SHP77 treated with DMSO at 0.1 percent for 48 hours (cell line): ENCODE results near the gene ZNF512B.
"Not testable (repeated sequence)": the region's sequence is repeated elsewhere in the genome, so short reads cannot be mapped to it uniquely, and the experiment has no call there.

Experiments used
- DNase-seq: peaks from one replicate; lab custom pipeline; 2025; lab: John Stamatoyannopoulos, UW

The ZNF512B gene

DNA sequence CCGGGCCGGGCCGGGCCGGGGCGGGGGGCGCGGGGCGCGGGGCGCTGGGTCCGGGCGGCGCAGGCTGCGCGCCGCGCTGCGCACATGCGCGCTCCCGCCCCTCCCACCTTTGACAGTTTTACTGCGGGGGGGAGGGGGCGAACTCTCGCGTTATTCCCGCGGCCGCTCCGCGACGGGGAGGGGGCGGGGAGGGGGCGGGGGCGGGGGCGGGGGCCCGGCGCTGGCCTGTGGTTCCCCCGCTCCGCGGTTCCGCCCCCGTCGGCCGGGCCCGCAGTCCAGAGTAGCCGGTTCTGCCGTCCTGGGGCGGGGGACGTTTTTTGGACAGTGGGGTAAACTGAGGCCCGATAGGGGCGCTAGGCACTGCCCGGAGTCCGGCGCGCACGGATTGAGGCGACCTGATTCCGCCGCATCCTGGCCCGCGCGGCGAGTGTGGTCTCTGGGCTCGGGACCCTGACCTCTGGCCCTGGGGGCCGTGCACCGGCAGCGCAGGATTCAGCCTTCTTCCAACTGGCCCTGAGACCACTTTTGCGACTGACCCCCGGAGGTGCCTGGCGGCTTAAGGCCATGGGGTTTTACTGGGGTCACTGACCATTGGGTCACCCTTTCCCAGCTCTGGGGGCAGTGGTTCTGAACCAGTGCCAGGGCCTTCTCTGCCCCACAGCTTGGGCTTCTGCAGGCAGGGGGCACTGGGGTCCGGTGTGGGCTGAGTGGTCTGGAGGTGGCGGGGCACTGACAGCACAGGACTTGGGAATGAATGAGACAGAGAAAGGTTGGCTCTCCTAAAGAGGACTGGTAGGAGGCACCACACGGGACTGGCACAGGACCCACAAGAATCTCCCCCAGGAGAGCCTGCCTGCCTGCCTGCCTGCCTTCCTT, at the start of gene ZNF512B:
TSS of gene ZNF512B (minus strand) at position 93 of the 876 bp plus-strand sequence. CDS start 1,980 bp downstream, outside the sequence.
- no peak for DNase-seq

DNA sequence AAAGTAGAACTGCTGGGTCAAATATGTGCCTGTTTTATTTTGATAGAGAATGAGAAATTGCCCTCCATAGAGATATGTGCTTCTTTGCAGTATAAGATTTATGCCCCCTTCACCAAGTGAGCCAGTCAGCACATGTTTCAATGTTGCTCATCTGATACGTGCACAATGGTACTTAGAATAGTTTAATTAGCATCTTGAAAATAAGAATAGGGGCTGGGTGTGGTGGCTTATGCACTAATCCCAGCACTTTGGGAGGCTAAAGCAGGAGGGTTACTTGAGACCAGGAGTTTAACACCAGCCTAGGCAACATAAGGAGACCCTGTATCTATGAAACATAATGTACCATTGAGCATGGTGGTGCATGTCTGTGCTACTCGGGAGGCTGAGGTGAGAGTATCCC, 45.9 kb upstream of the ZNF512B start:
- DNase-seq: no peak

DNA sequence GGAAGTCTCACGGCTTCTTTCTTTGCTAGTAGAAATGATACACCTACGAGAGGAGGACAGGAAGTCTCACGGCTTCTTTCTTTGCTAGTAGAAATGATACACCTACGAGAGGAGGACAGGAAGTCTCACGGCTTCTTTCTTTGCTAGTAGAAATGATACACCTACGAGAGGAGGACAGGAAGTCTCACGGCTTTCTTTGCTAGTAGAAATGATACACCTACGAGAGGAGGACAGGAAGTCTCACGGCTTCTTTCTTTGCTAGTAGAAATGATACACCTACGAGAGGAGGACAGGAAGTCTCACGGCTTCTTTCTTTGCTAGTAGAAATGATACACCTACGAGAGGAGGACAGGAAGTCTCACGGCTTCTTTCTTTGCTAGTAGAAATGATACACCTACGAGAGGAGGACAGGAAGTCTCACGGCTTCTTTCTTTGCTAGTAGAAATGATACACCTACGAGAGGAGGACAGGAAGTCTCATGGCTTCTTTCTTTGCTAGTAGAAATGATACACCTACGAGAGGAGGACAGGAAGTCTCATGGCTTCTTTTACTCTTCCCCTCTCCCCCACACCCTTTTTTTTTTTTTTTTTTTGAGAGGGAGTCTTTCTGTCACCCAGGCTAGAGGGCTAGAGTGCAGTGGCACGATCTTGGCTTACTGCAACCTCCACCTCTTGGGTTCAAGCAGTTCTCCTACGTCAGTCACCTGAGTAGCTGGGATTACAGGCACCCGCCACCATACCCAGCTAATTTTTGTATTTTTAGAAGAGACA, 42.8 kb upstream of the ZNF512B start:
- not testable (repeated sequence) for DNase-seq

DNA sequence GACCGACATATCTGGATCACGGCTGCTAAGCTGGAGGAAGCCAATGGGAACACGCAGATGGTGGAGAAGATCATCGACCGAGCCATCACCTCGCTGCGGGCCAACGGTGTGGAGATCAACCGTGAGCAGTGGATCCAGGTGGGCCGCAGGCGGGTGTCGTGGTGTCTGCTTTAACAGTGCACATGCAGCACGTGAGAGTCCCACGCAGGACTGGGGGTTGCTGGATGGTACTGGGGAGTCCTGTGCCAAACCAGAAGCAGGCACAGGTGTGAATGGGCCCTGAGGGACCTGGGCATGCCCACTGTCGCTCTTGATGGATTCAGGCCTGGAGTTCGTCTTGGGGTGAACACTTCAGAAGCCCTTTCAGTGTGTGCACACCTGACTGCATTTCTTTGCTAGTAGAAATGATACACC, 41.6 kb upstream of the ZNF512B start:
- no peak for DNase-seq

- no peak for DNase-seq
These were observed 41.0 kb upstream of the ZNF512B start for GRCh38 chr20:64010711-64011237.

- no peak for DNase-seq
These were observed 40.2 kb upstream of the ZNF512B start for GRCh38 chr20:64009811-64010387.

GRCh38 chr20:64006902-64007301, 37.2 kb upstream of the ZNF512B start:
- DNase-seq: no peak

DNA sequence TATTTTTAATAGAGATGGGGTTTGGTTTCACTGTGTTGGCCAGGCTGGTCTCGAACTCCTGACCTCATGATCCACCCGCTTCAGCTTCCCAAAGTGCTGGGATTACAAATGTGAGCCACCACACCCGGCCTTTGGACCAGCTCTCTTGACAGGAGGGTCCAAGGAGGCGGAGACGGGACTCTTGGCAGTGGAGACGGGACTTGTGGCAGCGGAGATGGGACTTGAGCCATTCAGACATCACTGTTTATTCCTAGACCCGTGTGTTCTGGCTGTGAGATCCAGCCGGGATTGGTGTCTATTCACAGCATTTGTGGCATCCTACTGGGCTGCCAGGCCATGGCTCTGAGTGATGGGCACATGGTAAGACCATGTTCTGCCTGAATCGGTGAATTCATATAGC, 36.8 kb upstream of the ZNF512B start:
- DNase-seq: no peak

DNA sequence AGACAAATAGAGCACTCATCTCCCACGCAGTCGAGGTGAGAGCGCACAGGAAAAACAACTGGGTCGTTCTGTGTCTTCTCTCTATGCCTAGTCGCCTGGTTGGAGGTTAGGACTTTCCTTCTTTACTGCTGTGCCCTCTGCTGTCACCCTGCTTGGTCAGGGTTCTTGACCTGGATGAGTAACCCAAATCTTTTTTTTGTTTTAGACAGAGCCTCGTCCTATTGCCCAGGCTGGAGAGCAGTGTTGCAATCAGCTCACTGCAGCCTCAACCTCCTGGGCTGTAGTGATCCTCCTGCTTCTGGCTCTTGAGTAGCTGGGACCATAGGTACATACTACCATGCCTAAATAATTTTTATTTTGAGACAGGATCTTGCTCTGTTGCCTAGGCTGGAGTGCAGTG, 35.7 kb upstream of the ZNF512B start:
- no peak for DNase-seq

DNA sequence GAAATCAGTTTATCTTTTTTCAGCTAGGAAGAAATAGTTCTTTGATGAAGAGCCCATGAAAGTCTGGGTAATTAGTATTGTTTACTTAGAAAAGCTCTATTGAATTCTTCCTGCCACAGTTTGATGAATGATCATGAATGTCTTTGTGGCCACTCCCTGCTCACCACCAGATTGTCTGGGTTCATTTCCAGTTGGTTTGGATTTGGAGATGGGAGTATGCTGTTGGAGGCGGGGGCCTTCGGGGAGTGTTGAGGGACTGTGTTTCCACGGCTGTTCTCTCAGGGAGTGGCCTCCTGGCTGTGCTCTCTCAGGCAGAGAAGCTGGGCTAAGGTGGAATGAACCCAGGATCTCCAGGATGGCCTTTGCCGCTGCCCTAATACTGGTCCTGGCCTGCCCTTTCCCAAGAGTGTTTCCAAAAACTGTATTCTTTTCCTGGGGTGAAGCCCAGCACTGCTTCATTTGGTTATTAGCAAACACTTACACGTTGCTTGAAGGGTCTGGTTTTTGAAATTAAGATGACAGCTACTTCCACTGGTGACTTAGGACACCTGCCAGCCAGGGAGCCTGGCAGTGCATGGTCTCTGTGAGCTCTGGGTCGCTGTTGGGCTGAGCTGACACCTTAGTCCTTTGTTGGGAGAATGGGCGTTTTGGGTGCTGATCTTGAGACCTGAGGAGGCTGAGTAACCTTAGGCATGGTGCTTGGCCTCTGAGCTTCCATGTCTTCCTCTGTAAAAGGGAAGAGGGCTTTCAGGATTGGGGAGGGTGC, 34.4 kb upstream of the ZNF512B start:
- DNase-seq: no peak

- no peak for DNase-seq
These were observed 31.9 kb upstream of the ZNF512B start for GRCh38 chr20:64001607-64002011.

DNA sequence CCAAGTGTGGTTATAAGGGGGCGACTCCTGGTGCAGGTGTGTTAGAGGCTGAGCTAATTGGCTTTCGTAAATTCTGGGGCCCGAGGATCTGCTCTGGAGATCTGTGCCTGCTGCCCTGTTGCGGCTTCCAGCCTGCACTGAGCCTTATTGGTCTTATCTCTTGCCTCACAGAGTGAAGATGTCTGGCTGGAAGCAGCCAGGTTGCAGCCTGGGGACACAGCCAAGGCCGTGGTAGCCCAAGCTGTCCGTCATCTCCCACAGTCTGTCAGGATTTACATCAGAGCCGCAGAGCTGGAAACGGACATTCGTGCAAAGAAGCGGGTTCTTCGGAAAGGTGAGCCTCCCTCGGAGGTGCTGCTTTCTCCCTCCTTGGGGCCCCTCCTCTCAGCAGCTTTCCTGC, 31.2 kb upstream of the ZNF512B start:
- DNase-seq: no peak

DNA sequence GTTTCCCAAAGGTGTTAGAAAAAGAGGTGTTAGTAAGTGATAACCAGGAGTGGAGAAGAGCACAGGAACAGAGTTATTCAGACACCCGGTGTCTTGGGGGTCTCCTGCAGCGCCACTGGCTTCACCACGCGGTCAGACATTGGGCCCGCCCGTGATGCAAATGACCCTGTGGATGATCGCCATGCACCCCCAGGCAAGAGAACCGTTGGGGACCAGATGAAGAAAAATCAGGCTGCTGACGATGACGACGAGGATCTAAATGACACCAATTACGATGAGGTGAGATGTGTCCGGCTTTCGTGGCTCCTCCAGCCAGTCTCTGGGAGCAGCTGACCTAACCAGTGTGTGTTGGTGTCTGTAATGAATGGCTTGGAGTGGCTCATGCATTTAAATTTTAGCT, 13.2 kb upstream of the ZNF512B start:
- no peak for DNase-seq

GRCh38 chr20:63980806-63981728, 11.3 kb upstream of the ZNF512B start, which contains the start of gene PRPF6:
Gene PRPF6 (plus strand): TSS chr20:63981132. CDS start chr20:63981246, 114 bp downstream.
- DNase-seq: peak; percentile 97

DNA sequence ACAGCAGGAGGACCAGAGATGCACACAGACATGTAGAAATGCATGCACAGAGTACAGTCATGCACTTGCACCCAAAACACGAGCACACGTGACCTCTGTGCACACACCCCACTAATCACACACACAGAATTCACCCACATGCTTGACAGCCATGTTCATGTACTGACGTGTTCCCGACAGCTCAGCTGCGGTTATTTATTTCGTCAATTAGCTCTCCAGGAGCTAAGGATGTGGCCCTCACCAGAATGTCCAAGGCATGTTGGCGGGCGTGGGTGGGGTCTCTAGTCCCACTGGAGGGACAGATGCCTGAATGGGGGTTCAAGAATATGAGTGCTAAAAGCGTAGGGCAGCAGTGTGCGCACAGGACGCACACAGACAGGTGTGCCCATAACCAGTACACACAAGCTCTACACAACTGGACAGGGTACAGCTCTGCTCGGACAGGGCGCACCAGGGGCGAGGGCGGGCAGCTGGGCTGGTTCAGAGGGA, 10.6 kb upstream of the ZNF512B start:
- DNase-seq: no peak

GRCh38 chr20:63979557-63980316, 10.0 kb upstream of the ZNF512B start, which contains the start of gene SAMD10:
Gene SAMD10 (minus strand): TSS chr20:63979642. CDS start chr20:63979467, 175 bp downstream.
- DNase-seq: peak; percentile 83

- DNase-seq: no peak
These were observed 9.5 kb upstream of the ZNF512B start for GRCh38 chr20:63979229-63979556.

GRCh38 chr20:63978319-63979228, 8.8 kb upstream of the ZNF512B start:
- peak; percentile 77 for DNase-seq
